H9 (cell line): Measurements from ENCODE around the gene SHLD2. TPM values are rescaled to one million over a fixed set of nuclear protein-coding genes. Genes with fewer than 3 reads are reported as not detected.
"Not testable (repeated sequence)": the region's sequence is repeated elsewhere in the genome, so short reads cannot be mapped to it uniquely, and the experiment has no call there.

ENCODE experiments used
- DNase-seq: peaks from one replicate; pipeline ENCODE4 v3.0.0-alpha.2; 2017
- H2AFZ ChIP-seq: one replicate; pipeline ENCODE4 v1.6.1; 2013; ENCODE audit warnings: mild to moderate bottlenecking, low read length, control low read depth, moderate library complexity
- H2AK5ac ChIP-seq: 2 replicates; pipeline ENCODE4 v1.6.1; 2013; ENCODE audit warnings: low read length, control low read depth, mixed read lengths; ENCODE audit not compliant: insufficient read length
- H2BK120ac ChIP-seq: one replicate; pipeline ENCODE4 v1.6.1; 2013; ENCODE audit warnings: low read depth, mild to moderate bottlenecking, low read length, control low read depth, inconsistent platforms; ENCODE audit not compliant: poor library complexity, severe bottlenecking
- H2BK12ac ChIP-seq: 2 replicates; pipeline ENCODE4 v1.6.1; 2013; ENCODE audit warnings: low read length, control low read depth, mixed read lengths, low read depth; ENCODE audit not compliant: insufficient read length
- H2BK15ac ChIP-seq: 2 replicates; pipeline ENCODE4 v1.6.1; 2013; ENCODE audit warnings: low read depth, low read length, control low read depth
- H2BK20ac ChIP-seq: one replicate; pipeline ENCODE4 v1.6.1; 2013; ENCODE audit warnings: low read depth, mild to moderate bottlenecking, low read length, control low read depth, inconsistent platforms; ENCODE audit not compliant: poor library complexity, severe bottlenecking
- H2BK5ac ChIP-seq: 2 replicates; pipeline ENCODE4 v1.6.1; 2013; ENCODE audit warnings: low read length, control low read depth, mixed read lengths; ENCODE audit not compliant: insufficient read length
- H3K14ac ChIP-seq: 2 replicates; pipeline ENCODE4 v1.6.1; 2013; ENCODE audit warnings: low read length, control low read depth; ENCODE audit not compliant: insufficient read depth
- H3K18ac ChIP-seq: 2 replicates; pipeline ENCODE4 v1.6.1; 2013; ENCODE audit warnings: low read depth, mild to moderate bottlenecking, mixed read lengths, low read length, control low read depth; ENCODE audit not compliant: insufficient read length
- H3K23ac ChIP-seq: 2 replicates; pipeline ENCODE4 v1.6.1; 2013; ENCODE audit warnings: low read length, control low read depth, mixed read lengths, low read depth; ENCODE audit not compliant: insufficient read length
- H3K23me2 ChIP-seq: 2 replicates; pipeline ENCODE4 v1.6.1; 2013; ENCODE audit warnings: low read depth, mild to moderate bottlenecking, mixed read lengths, low read length, control low read depth; ENCODE audit not compliant: insufficient read length, poor library complexity, severe bottlenecking
- H3K27ac ChIP-seq: 2 replicates; pipeline ENCODE4 v1.5.1; 2013; ENCODE audit warnings: low read length, control low read depth, mixed read lengths, low read depth; ENCODE audit not compliant: insufficient read length
- H3K27me3 ChIP-seq: 2 replicates; pipeline ENCODE4 v1.6.1; 2013; ENCODE audit warnings: low read length, control low read depth, inconsistent platforms; ENCODE audit not compliant: insufficient read depth
- H3K4ac ChIP-seq: 2 replicates; pipeline ENCODE4 v1.6.1; 2013; ENCODE audit warnings: low read depth, mild to moderate bottlenecking, control low read depth, inconsistent platforms, low read length, moderate library complexity
- H3K4me1 ChIP-seq: 2 replicates; pipeline ENCODE4 v1.6.1; 2013; ENCODE audit warnings: low read length, control low read depth, inconsistent platforms; ENCODE audit not compliant: insufficient read depth
- H3K4me2 ChIP-seq: 2 replicates; pipeline ENCODE4 v1.6.1; 2013; ENCODE audit warnings: low read length, control low read depth, mixed read lengths; ENCODE audit not compliant: insufficient read length, insufficient read depth
- H3K56ac ChIP-seq: 2 replicates; pipeline ENCODE4 v1.6.1; 2013; ENCODE audit warnings: low read depth, mild to moderate bottlenecking, mixed read lengths, low read length, control low read depth; ENCODE audit not compliant: insufficient read length
- H3K79me1 ChIP-seq: 2 replicates; pipeline ENCODE4 v1.6.1; 2013; ENCODE audit warnings: low read depth, mild to moderate bottlenecking, moderate library complexity, low read length, control low read depth, inconsistent platforms; ENCODE audit not compliant: insufficient read depth, poor library complexity, severe bottlenecking
- H3K79me2 ChIP-seq: 2 replicates; pipeline ENCODE4 v1.6.1; 2013; ENCODE audit warnings: low read length, control low read depth, inconsistent platforms; ENCODE audit not compliant: insufficient read depth
- H3K9ac ChIP-seq: 2 replicates; pipeline ENCODE4 v1.6.1; 2013; ENCODE audit warnings: low read length, control low read depth, mixed read lengths; ENCODE audit not compliant: insufficient read length; ENCODE audit errors: extremely low read depth
- H3K9me3 ChIP-seq: one replicate; pipeline ENCODE4 v1.6.1; 2013; ENCODE audit warnings: low read depth, low read length, inconsistent platforms; ENCODE audit not compliant: control insufficient read depth
- H3T11ph ChIP-seq: one replicate; pipeline ENCODE4 v1.6.1; 2013; ENCODE audit warnings: mild to moderate bottlenecking, low read length, control low read depth, inconsistent platforms
- H4K20me1 ChIP-seq: one replicate; pipeline ENCODE4 v1.6.1; 2013; ENCODE audit not compliant: control insufficient read depth, insufficient read length, insufficient read depth
- H4K5ac ChIP-seq: 2 replicates; pipeline ENCODE4 v1.6.1; 2013; ENCODE audit warnings: low read depth, mild to moderate bottlenecking, mixed read lengths, low read length, control low read depth; ENCODE audit not compliant: insufficient read length
- H4K8ac ChIP-seq: replicated peaks from 2 replicates; pipeline ENCODE4 v1.6.1; 2013; ENCODE audit warnings: low read length, control low read depth, mixed read lengths, low read depth; ENCODE audit not compliant: insufficient read length
- H4K91ac ChIP-seq: 2 replicates; pipeline ENCODE4 v1.6.1; 2013; ENCODE audit warnings: low read depth, mild to moderate bottlenecking, moderate library complexity, mixed read lengths, low read length, control low read depth; ENCODE audit not compliant: insufficient read length
- H3K27ac Mint-ChIP-seq, 3 experiments: 2 replicates in 2 of 3; 3 replicates in 1 of 3; pipeline ENCODE4 v1.8.0; 2020 to 2021; ENCODE audit warnings: mixed read lengths in 3 of 3, mild to moderate bottlenecking in 1 of 3, moderate library complexity in 1 of 3
- H3K27me3 Mint-ChIP-seq: 2 replicates; pipeline ENCODE4 v1.8.0; 2021; ENCODE audit warnings: low read depth, mild to moderate bottlenecking, moderate library complexity, mixed read lengths
- H3K36me3 Mint-ChIP-seq, 3 experiments: 2 replicates in 2 of 3; 3 replicates in 1 of 3; pipeline ENCODE4 v1.8.0; 2020 to 2021; ENCODE audit warnings: low read depth in 3 of 3, mixed read lengths in 3 of 3; ENCODE audit not compliant: insufficient read depth in 1 of 3
- H3K4me1 Mint-ChIP-seq, 2 experiments: 2 replicates each; pipeline ENCODE4 v1.8.0; 2020; ENCODE audit warnings: mixed read lengths in 2 of 2
- H3K4me3 Mint-ChIP-seq, 2 experiments: 2 replicates in 1 of 2; 3 replicates in 1 of 2; pipeline ENCODE4 v1.8.0; 2020 to 2021; ENCODE audit warnings: mild to moderate bottlenecking in 2 of 2, mixed read lengths in 2 of 2, moderate library complexity in 1 of 2
- H3K9me3 Mint-ChIP-seq, 2 experiments: 2 replicates in 1 of 2; 3 replicates in 1 of 2; pipeline ENCODE4 v1.8.0; 2020; ENCODE audit warnings: mild to moderate bottlenecking in 2 of 2, mixed read lengths in 2 of 2, moderate library complexity in 1 of 2
- CTCF ChIP-seq: fragments of 200-600 bp; sonication (generic); conservative IDR thresholded peaks from 3 replicates; pipeline ENCODE4 v1.8.0; 2021; ENCODE audit warnings: antibody characterized with exemption, mild to moderate bottlenecking
- WGBS: extraction: QIAGEN DNeasy Blood & Tissue Kit; methylation state at CpG from one replicate; pipeline ENCODE4 v1.1.7; 2013; ENCODE audit warnings: missing lambda C conversion rate, low lambda C conversion rate, mixed read lengths; ENCODE audit not compliant: insufficient read length; ENCODE audit errors: extremely low coverage; 5-methylcytosine and 5-hydroxymethylcytosine counted together
- total RNA-seq: library from RNA; stranded (reverse); gene quantifications from 2 replicates; pipeline ENCODE4 v1.2.1, GENCODE V29; 2021

SHLD2 gene
- total RNA-seq, 1 experiment from 2014 or later = 27.8 TPM

- no peak overlapping the region for H3K27ac Mint-ChIP-seq
- Histone ChIP-seq H4K8ac (no peak overlapping the region), H3K23ac (no peak overlapping the region), H2BK5ac (no peak overlapping the region), H3K4me1 (no peaks in the 10 kb centered on the region), H2BK120ac (no peak overlapping the region), H3K56ac (no peak overlapping the region), H2BK15ac (no peak overlapping the region), H3K9me3 (no peaks in the 10 kb centered on the region), H3K9ac (no peak overlapping the region), H3K27me3 (no peaks in the 10 kb centered on the region), H2AK5ac (no peak overlapping the region), H3K27ac (no peak overlapping the region), H3K4me2 (no peak overlapping the region), H2BK12ac (no peak overlapping the region), H3K14ac (no peak overlapping the region), H3K18ac (no peak overlapping the region), H3K79me2 (no peaks in the 10 kb centered on the region), H4K5ac (no peak overlapping the region), H2BK20ac (no peak overlapping the region), H4K91ac (no peak overlapping the region), H3K79me1 (no peaks in the 10 kb centered on the region), H3T11ph (no peak overlapping the region), H4K20me1 (no peaks in the 10 kb centered on the region), H2AFZ (no peak overlapping the region), H3K23me2 (no peaks in the 10 kb centered on the region), H3K4ac (no peak overlapping the region)
- no peak for DNase-seq
- TF ChIP-seq CTCF = no peak
- H3K4me3 Mint-ChIP-seq = no peak overlapping the region
- peaks cover 16 to 60% (median 34%) of the 10 kb centered on the region in 3 experiments; a peak in 6 of 7 replicates for H3K36me3 Mint-ChIP-seq
- no peaks in the 10 kb centered on the region for H3K27me3 Mint-ChIP-seq
- WGBS = no CpG with 5 or more reads among the region's 2 CpGs
- no peaks in the 10 kb centered on the region for H3K4me1 Mint-ChIP-seq
- H3K9me3 Mint-ChIP-seq = no peaks in the 10 kb centered on the region
These were observed 22.6 kb upstream of the SHLD2 start for GRCh38 chr10:87072449-87072848.

- WGBS = no CpG with 5 or more reads among the region's 2 CpGs
- not testable (repeated sequence) for H2BK5ac ChIP-seq, H2BK20ac ChIP-seq
These were observed 18.6 kb upstream of the SHLD2 start for GRCh38 chr10:87076421-87076820.

More at GRCh38 chr10:87076421-87076820, 18.6 kb upstream of the SHLD2 start:
- not testable (repeated sequence) for H3T11ph ChIP-seq, H2BK120ac ChIP-seq, H3K27me3 Mint-ChIP-seq, H4K5ac ChIP-seq, H3K18ac ChIP-seq, H3K23me2 ChIP-seq, H3K4me1 Mint-ChIP-seq, H2BK12ac ChIP-seq, H2AK5ac ChIP-seq, H4K8ac ChIP-seq, H3K79me2 ChIP-seq, H2AFZ ChIP-seq, H3K56ac ChIP-seq, H3K27ac Mint-ChIP-seq, DNase-seq, H3K27ac ChIP-seq, H3K79me1 ChIP-seq, H4K91ac ChIP-seq, H3K14ac ChIP-seq, H3K9ac ChIP-seq, H3K4ac ChIP-seq, H4K20me1 ChIP-seq, H3K9me3 ChIP-seq, H3K27me3 ChIP-seq, H3K4me3 Mint-ChIP-seq, H3K23ac ChIP-seq, H2BK15ac ChIP-seq, H3K4me2 ChIP-seq, H3K4me1 ChIP-seq
- Mint-ChIP-seq H3K36me3 (peaks cover 15 to 45% (median 32%) of the 10 kb centered on the region in 3 experiments; a peak in 6 of 7 replicates), H3K9me3 (peaks cover 11 to 14% of the 10 kb centered on the region in 2 experiments; a peak in 4 of 5 replicates)
